Measurements from ENCODE around the gene CXCL12.

CXCL12 gene

GRCh38 chr10:44385026-44385695, at the start of gene CXCL12:
TSS of gene CXCL12 (minus strand) at chr10:44385097. CDS start at chr10:44385005, 92 bp downstream.
- DNase-seq: no peak

GRCh38 chr10:44427479-44427878, 42.6 kb upstream of the CXCL12 start:
- no peak for DNase-seq

- DNase-seq: no peak
Observed at GRCh38 chr10:44427037-44427436, 42.1 kb upstream of the CXCL12 start.

GRCh38 chr10:44426247-44427034, 41.5 kb upstream of the CXCL12 start:
- DNase-seq: no peak

GRCh38 chr10:44425466-44425865, 40.6 kb upstream of the CXCL12 start:
- DNase-seq: no peak

GRCh38 chr10:44424957-44425356, 40.1 kb upstream of the CXCL12 start:
- DNase-seq: no peak

- no peak for DNase-seq
Observed at GRCh38 chr10:44424298-44424697, 39.4 kb upstream of the CXCL12 start.

- no peak for DNase-seq
Observed at GRCh38 chr10:44422570-44423101, 37.7 kb upstream of the CXCL12 start.

- no peak for DNase-seq
Observed at GRCh38 chr10:44422153-44422552, 37.3 kb upstream of the CXCL12 start.

GRCh38 chr10:44419790-44420549, 35.1 kb upstream of the CXCL12 start:
- DNase-seq: no peak

GRCh38 chr10:44418637-44419036, 33.7 kb upstream of the CXCL12 start:
- DNase-seq: no peak

- DNase-seq: no peak
Observed at GRCh38 chr10:44417761-44418160, 32.9 kb upstream of the CXCL12 start.

GRCh38 chr10:44416936-44417335, 32.0 kb upstream of the CXCL12 start:
- DNase-seq: no peak

GRCh38 chr10:44416021-44416771, 31.3 kb upstream of the CXCL12 start:
- no peak for DNase-seq

- DNase-seq: no peak
Observed at GRCh38 chr10:44415121-44415520, 30.2 kb upstream of the CXCL12 start.

GRCh38 chr10:44413416-44413815, 28.5 kb upstream of the CXCL12 start:
- no peak for DNase-seq

GRCh38 chr10:44411251-44411650, 26.4 kb upstream of the CXCL12 start:
- DNase-seq: no peak

- no peak for DNase-seq
Observed at GRCh38 chr10:44404741-44405437, 20.0 kb upstream of the CXCL12 start.

GRCh38 chr10:44402465-44403195, 17.7 kb upstream of the CXCL12 start:
- DNase-seq: no peak

- no peak for DNase-seq
Observed at GRCh38 chr10:44400541-44400940, 15.6 kb upstream of the CXCL12 start.
